GM18868 (cell line): ENCODE data around the gene OR5AS1.
A peak's percentile ranks its signal among the peaks of the same experiment; 100 is the strongest.
"Not testable (repeated sequence)": the region's sequence is repeated elsewhere in the genome, so short reads cannot be mapped to it uniquely, and the experiment has no call there.

ENCODE experiments used
- ATAC-seq: cut with Tn5 transposase; IDR thresholded peaks from one replicate; pipeline ENCODE4 v1.9.1; 2021; ENCODE audit warnings: mild to moderate bottlenecking, moderate library complexity; ENCODE audit not compliant: unreplicated experiment

OR5AS1 gene

GRCh38 chr11:56027354-56027753 is at the start of gene OR5AS1:
TSS of gene OR5AS1 (plus strand) at chr11:56027654. CDS start at chr11:56030419, 2,765 bp downstream.
- ATAC-seq = no peak

GRCh38 chr11:55994525-55994924 is 32.9 kb upstream of the OR5AS1 start, which contains the start of gene OR5F1:
TSS of gene OR5F1 (minus strand) at chr11:55994625. CDS start at chr11:55994625, 0 bp downstream.
- no peak for ATAC-seq

- no peak for ATAC-seq
These were observed 16.7 kb upstream of the OR5AS1 start for GRCh38 chr11:56010716-56011115.

- peak; percentile 37 for ATAC-seq
These were observed 13.6 kb upstream of the OR5AS1 start for GRCh38 chr11:56013805-56014204.

- ATAC-seq = no peak
These were observed 18.1 kb downstream of the OR5AS1 start for GRCh38 chr11:56045538-56045937.

GRCh38 chr11:56048480-56048879 is 21.0 kb downstream of the OR5AS1 start:
- no peak for ATAC-seq

- no peak for ATAC-seq
These were observed 22.0 kb downstream of the OR5AS1 start for GRCh38 chr11:56049487-56049886.

- not testable (repeated sequence) for ATAC-seq
These were observed 28.9 kb downstream of the OR5AS1 start for GRCh38 chr11:56056366-56056765.

- ATAC-seq = not testable (repeated sequence)
These were observed 30.3 kb downstream of the OR5AS1 start for GRCh38 chr11:56057661-56058237.

- not testable (repeated sequence) for ATAC-seq
These were observed 30.9 kb downstream of the OR5AS1 start for GRCh38 chr11:56058260-56058780.

GRCh38 chr11:56066980-56067379 is 39.5 kb downstream of the OR5AS1 start:
- ATAC-seq = no peak
